Vagina (tissue), 2 donors: Measurements from ENCODE around the gene PLEKHA5.

Source experiments
- CTCF ChIP-seq, 3 experiments: fragments of 450-650 bp in 2 of 3; fragments of 200-600 bp in 1 of 3; sonication (generic) in 1 of 3; IDR thresholded peaks; one replicate each; pipeline ENCODE4 v1.5.1; 2017 to 2019; ENCODE audit warnings: antibody characterized with exemption in 3 of 3, mild to moderate bottlenecking in 2 of 3, moderate library complexity in 2 of 3
- POLR2A ChIP-seq, 2 donors: fragments of 450-650 bp; IDR thresholded peaks; one replicate each; pipeline ENCODE4 v1.6.1; 2017; ENCODE audit warnings: antibody characterized with exemption in 2 of 2, mild to moderate bottlenecking in 2 of 2, moderate library complexity in 2 of 2

GRCh38 chr12:19394385-19394784, 264.9 kb downstream of the PLEKHA5 start:
- TF ChIP-seq POLR2A (IDR thresholded peaks at IDR 0.05) (no peak), CTCF (IDR thresholded peaks at IDR 0.05) (no peak)
